Sigmoid colon (tissue), 3 donors: ENCODE results near the gene LAMP1.

Experiments used
- POLR2A ChIP-seq, 2 donors: fragments of 450-650 bp; IDR thresholded peaks; one replicate each; pipeline ENCODE4 v1.6.1; 2016; ENCODE audit warnings: antibody characterized with exemption in 2 of 2, mild to moderate bottlenecking in 2 of 2, moderate library complexity in 2 of 2
- TF ChIP-seq, protein P1 (sequence below), 4 experiments: fragments of 450-650 bp in 3 of 4; fragments of 200-600 bp in 1 of 4; IDR thresholded peaks; one replicate each; pipeline ENCODE4 v1.5.1; 2016 to 2019; ENCODE audit warnings: antibody characterized with exemption in 4 of 4, mild to moderate bottlenecking in 3 of 4, moderate library complexity in 2 of 4

DNA sequence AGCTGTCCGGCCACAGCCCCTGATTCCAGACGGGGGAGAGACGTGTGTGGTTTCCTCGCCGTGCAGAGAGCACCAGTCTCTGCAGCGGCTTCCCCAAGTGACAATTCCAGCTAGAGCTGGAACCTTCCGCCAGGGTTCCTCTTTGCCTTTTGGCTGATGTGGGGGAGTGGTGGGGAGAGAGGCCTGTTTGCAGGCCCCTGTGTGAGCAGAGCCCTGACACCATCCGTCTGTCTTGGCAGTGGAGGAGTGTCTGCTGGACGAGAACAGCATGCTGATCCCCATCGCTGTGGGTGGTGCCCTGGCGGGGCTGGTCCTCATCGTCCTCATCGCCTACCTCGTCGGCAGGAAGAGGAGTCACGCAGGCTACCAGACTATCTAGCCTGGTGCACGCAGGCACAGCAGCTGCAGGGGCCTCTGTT is 25.0 kb downstream of the LAMP1 start:
- TF ChIP-seq, protein P1, sequence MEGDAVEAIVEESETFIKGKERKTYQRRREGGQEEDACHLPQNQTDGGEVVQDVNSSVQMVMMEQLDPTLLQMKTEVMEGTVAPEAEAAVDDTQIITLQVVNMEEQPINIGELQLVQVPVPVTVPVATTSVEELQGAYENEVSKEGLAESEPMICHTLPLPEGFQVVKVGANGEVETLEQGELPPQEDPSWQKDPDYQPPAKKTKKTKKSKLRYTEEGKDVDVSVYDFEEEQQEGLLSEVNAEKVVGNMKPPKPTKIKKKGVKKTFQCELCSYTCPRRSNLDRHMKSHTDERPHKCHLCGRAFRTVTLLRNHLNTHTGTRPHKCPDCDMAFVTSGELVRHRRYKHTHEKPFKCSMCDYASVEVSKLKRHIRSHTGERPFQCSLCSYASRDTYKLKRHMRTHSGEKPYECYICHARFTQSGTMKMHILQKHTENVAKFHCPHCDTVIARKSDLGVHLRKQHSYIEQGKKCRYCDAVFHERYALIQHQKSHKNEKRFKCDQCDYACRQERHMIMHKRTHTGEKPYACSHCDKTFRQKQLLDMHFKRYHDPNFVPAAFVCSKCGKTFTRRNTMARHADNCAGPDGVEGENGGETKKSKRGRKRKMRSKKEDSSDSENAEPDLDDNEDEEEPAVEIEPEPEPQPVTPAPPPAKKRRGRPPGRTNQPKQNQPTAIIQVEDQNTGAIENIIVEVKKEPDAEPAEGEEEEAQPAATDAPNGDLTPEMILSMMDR (IDR thresholded peaks at IDR 0.05): no peak
- no peak for TF ChIP-seq POLR2A (IDR thresholded peaks at IDR 0.05)
